Measurements from ENCODE around the gene PLAGL2. TPM values are rescaled to one million over a fixed set of nuclear protein-coding genes. Genes with fewer than 3 reads are reported as not detected.

PLAGL2 gene
- total and polyA plus RNA-seq, 2 of the 8 experiments (the other 6 are each of a cell fraction or from before 2014, with no cell fraction given) = 20.6 to 25.4 TPM

DNA sequence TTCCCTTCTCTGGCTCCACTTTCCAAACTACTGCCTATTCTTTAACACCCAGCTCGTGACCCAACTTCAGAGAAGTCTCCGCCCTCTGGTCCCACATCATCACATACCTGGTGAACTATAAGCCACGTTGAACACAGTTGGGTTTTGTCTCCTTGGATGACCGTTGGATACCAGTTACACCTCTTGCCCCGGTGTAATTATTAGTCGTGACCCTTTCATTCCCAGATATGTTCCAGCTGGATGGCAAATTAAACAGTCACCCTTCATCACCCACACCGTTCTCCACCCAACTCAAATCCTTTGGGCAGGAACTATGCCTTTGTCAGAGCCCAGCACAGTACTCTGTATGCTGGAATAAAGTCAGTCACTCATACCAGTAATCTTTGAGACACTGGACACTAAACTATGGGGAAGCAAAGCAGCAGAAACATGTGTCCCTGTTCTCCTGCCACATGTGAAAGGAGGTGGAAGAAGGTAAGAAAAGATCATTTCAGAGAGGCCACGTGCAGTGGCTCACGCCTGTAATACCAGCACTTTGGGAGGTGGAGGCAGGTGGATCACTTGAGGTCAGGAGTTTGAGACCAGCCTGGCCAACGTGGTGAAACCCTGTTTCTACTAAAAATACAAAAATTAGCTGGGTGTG is 22.5 kb downstream of the PLAGL2 start:
- no peak overlapping the region for H2AK5ac ChIP-seq (ENCODE audit: low read depth, low read length)
- TF ChIP-seq CHD2 (IDR thresholded peaks at IDR 0.05; ENCODE audit: low read length) (no peak), RAD21 (IDR thresholded peaks at IDR 0.05 in 1 of 2, conservative IDR thresholded peaks at IDR 0.05 in 1 of 2; ENCODE audit: low read depth in 2 of 2, low read length in 2 of 2) (no peak), CREB1 (IDR thresholded peaks at IDR 0.05) (no peak), CTCF (IDR thresholded peaks at IDR 0.05; ENCODE audit: control extremely low read depth in 1 of 3, insufficient read depth in 1 of 3, low read depth in 1 of 3, low read length in 3 of 3) (no peak)
- TF ChIP-seq, protein P1, sequence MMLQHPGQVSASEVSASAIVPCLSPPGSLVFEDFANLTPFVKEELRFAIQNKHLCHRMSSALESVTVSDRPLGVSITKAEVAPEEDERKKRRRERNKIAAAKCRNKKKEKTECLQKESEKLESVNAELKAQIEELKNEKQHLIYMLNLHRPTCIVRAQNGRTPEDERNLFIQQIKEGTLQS (IDR thresholded peaks at IDR 0.05; ENCODE audit: insufficient read depth, low read depth, low read length) = no peak
- TF ChIP-seq, protein P2, sequence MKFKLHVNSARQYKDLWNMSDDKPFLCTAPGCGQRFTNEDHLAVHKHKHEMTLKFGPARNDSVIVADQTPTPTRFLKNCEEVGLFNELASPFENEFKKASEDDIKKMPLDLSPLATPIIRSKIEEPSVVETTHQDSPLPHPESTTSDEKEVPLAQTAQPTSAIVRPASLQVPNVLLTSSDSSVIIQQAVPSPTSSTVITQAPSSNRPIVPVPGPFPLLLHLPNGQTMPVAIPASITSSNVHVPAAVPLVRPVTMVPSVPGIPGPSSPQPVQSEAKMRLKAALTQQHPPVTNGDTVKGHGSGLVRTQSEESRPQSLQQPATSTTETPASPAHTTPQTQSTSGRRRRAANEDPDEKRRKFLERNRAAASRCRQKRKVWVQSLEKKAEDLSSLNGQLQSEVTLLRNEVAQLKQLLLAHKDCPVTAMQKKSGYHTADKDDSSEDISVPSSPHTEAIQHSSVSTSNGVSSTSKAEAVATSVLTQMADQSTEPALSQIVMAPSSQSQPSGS (IDR thresholded peaks at IDR 0.05; ENCODE audit: low read length) = no peak

More for the DNA sequence above, 22.5 kb downstream of the PLAGL2 start:
- no peak overlapping the region for H2BK5ac ChIP-seq (ENCODE audit: low read depth, low read length)
- H2BK15ac ChIP-seq (ENCODE audit: low read length) = no peak overlapping the region
- H4K5ac ChIP-seq (ENCODE audit: insufficient read length, low read depth, low read length) = no peak overlapping the region
- H3K4me3 ChIP-seq (ENCODE audit: extremely low read depth in 1 of 4, insufficient read depth in 2 of 4, low read depth in 3 of 4, low read length in 4 of 4) = no peak overlapping the region
- no peak overlapping the region for H3K4ac ChIP-seq (replicated peaks; ENCODE audit: insufficient read length, low read depth, low read length)
- no peak overlapping the region for H3K56ac ChIP-seq (replicated peaks; ENCODE audit: insufficient read length, low read depth, low read length)
- no peak overlapping the region for H3K23ac ChIP-seq (ENCODE audit: insufficient read length)
- no peak for FAIRE-seq
- peaks cover 0 to 4% of the 10 kb centered on the region in 2 experiments; a peak in 1 of 4 replicates for H3K9me3 ChIP-seq (ENCODE audit: insufficient read depth in 2 of 2, low read depth in 1 of 2, low read length in 1 of 2)
- no peak overlapping the region for H3K27ac ChIP-seq (ENCODE audit: low read depth, low read length)
- H2BK120ac ChIP-seq (replicated peaks; ENCODE audit: low read depth, low read length) = no peak overlapping the region
- no peaks in the 10 kb centered on the region for H3K27me3 ChIP-seq (replicated peaks in 1 of 4; ENCODE audit: control insufficient read depth in 3 of 4, extremely low read depth in 1 of 4, insufficient read depth in 3 of 4, low read length in 3 of 4)
- H3K79me2 ChIP-seq (ENCODE audit: control insufficient read depth in 1 of 2, insufficient read depth in 2 of 2, low read length in 2 of 2) = peaks cover 0 to 6% of the 10 kb centered on the region in 2 experiments; a peak in 1 of 4 replicates
- peaks cover 4% of the 10 kb centered on the region; the same call in 1 of the 2 replicates for H3K23me2 ChIP-seq (ENCODE audit: low read depth, low read length)
- 0 out of 2 replicates have a peak, but pooled peaks cover 4% of the 10 kb centered on the region for H3K79me1 ChIP-seq (ENCODE audit: low read depth, low read length)
- ChIA-PET POLR2A (ENCODE audit: partially characterized antibody) (interaction anchor here (0.7 to 1.5 kb wide), 3 partner anchors 16 to 20 kb away, joined by 3 to 6 read pairs (median 3); no protein-coding TSS in a partner anchor), CTCF (ENCODE audit: partially characterized antibody) (interaction anchor here (0.5 to 1.3 kb wide), 4 partner anchors 14 to 338 kb away, joined by 3 read pairs; no protein-coding TSS in a partner anchor)
- H2AFZ ChIP-seq (ENCODE audit: low read length) = no peak overlapping the region
- peaks cover 0 to 11% (median 10%) of the 10 kb centered on the region in 4 experiments; a peak in 6 of 7 replicates for H3K4me1 ChIP-seq (replicated peaks in 1 of 4; ENCODE audit: control insufficient read depth in 3 of 4, insufficient read depth in 4 of 4, low read length in 3 of 4)
- 82% methylated on average over 10 of the region's 10 CpGs; no CpG with 5 or more reads in 1 of the 2 experiments for WGBS, 2 experiments (ENCODE audit: extremely low coverage in 1 of 2, insufficient coverage in 1 of 2, insufficient read length in 1 of 2, insufficient replicate concordance in 2 of 2, low coverage in 1 of 2, low lambda C conversion rate in 2 of 2, missing lambda C conversion rate in 1 of 2)
- H3K4me2 ChIP-seq (ENCODE audit: insufficient read depth in 1 of 2, low read depth in 2 of 2, low read length in 2 of 2) = no peak overlapping the region
- H3K9ac ChIP-seq (replicated peaks in 1 of 4; ENCODE audit: extremely low read depth in 1 of 4, low read depth in 3 of 4, low read length in 3 of 4) = no peak overlapping the region; a peak in 2 of 7 replicates
- H3K18ac ChIP-seq (ENCODE audit: extremely low read depth, low read length) = no peak overlapping the region
- H2BK12ac ChIP-seq (ENCODE audit: low read depth, low read length) = no peak overlapping the region
- H2BK20ac ChIP-seq (ENCODE audit: low read length) = no peak overlapping the region
- no peak overlapping the region for H4K91ac ChIP-seq (replicated peaks; ENCODE audit: insufficient read length, low read length)
- H4K20me1 ChIP-seq (replicated peaks in 1 of 2; ENCODE audit: control insufficient read depth in 1 of 2, insufficient read depth in 2 of 2, low read length in 2 of 2) = peaks cover 0 to 3% of the 10 kb centered on the region in 2 experiments
- H3K14ac ChIP-seq (ENCODE audit: insufficient read length) = no peak overlapping the region
- no peak overlapping the region for H4K8ac ChIP-seq (ENCODE audit: extremely low read depth, insufficient read depth, low read length)
- DNase-seq (ENCODE audit: low read depth in 1 of 2, low spot score in 2 of 2) = no peak
- no peaks in the 10 kb centered on the region for H3K36me3 ChIP-seq (ENCODE audit: control insufficient read depth in 2 of 4, insufficient read depth in 4 of 4, low read length in 3 of 4)

Data from H1 (cell line).